Breast epithelium (tissue), 4 donors: Measurements from ENCODE around the gene HMOX2. TPM values are rescaled to one million over a fixed set of nuclear protein-coding genes. Genes with fewer than 3 reads are reported as not detected.

Source experiments
- DNase-seq, 2 donors: peaks; one replicate each; pipeline ENCODE4 v3.0.0-alpha.2; 2019; ENCODE audit warnings: low spot score in 2 of 2
- H3K27ac ChIP-seq, 2 donors: fragments of 200-600 bp; sonication (generic) in 1 of 2; one replicate each; pipeline ENCODE4 v1.5.1; 2016 to 2019; ENCODE audit warnings: mild to moderate bottlenecking in 1 of 2
- H3K27me3 ChIP-seq, 2 donors: fragments of 200-600 bp; sonication (generic) in 1 of 2; one replicate each; pipeline versions ENCODE4 v1.5.1 to v1.6.0; 2017 to 2019; ENCODE audit warnings: control low read depth in 1 of 2, mild to moderate bottlenecking in 1 of 2
- H3K36me3 ChIP-seq: fragments of 200-600 bp; one replicate; pipeline ENCODE4 v1.5.1; 2019
- H3K4me1 ChIP-seq, 2 donors: fragments of 200-600 bp; sonication (generic); one replicate each; pipeline ENCODE4 v1.5.1; 2016 to 2019; ENCODE audit warnings: control low read depth in 1 of 2
- H3K4me3 ChIP-seq, 3 donors: fragments of 200-600 bp; sonication (generic); 1 replicate in 2 of 3; 2 replicates in 1 of 3; pipeline ENCODE4 v1.5.1; 2016 to 2019; ENCODE audit warnings: mild to moderate bottlenecking in 3 of 3, moderate library complexity in 2 of 3
- H3K9me3 ChIP-seq, 2 donors: fragments of 200-600 bp; sonication (generic) in 1 of 2; one replicate each; pipeline ENCODE4 v1.5.1; 2016 to 2019; ENCODE audit warnings: control low read depth in 1 of 2
- CTCF ChIP-seq, 3 donors: fragments of 450-650 bp; IDR thresholded peaks; one replicate each; pipeline ENCODE4 v1.5.1; 2016 to 2017; ENCODE audit warnings: antibody characterized with exemption in 3 of 3, mild to moderate bottlenecking in 3 of 3, moderate library complexity in 3 of 3
- POLR2A ChIP-seq: fragments of 450-650 bp; IDR thresholded peaks from one replicate; pipeline ENCODE4 v1.6.1; 2016; ENCODE audit warnings: antibody characterized with exemption, mild to moderate bottlenecking, moderate library complexity
- POLR2AphosphoS5 ChIP-seq, 3 donors: sonication (generic); formaldehyde crosslinking; IDR thresholded peaks; one replicate each; pipeline ENCODE4 v1.6.1; 2017; ENCODE audit warnings: antibody characterized with exemption in 3 of 3
- intact Hi-C: fragments of 100-400 bp; cut with DNase I; formaldehyde crosslinking; loops from one replicate; pipeline ENCODE4 v1.15.1; 2023; ENCODE audit warnings: low total_unique reads
- total RNA-seq, 3 donors: library from RNA; depleted of rRNA; stranded (reverse); fragments of >200 nt; gene quantifications; one replicate each; pipeline ENCODE4 v1.1.0, GENCODE V29; 2016

Gene HMOX2
- total RNA-seq, 3 donors from 2014 or later: 53.6 to 87.7 (median 65.9) TPM

DNA sequence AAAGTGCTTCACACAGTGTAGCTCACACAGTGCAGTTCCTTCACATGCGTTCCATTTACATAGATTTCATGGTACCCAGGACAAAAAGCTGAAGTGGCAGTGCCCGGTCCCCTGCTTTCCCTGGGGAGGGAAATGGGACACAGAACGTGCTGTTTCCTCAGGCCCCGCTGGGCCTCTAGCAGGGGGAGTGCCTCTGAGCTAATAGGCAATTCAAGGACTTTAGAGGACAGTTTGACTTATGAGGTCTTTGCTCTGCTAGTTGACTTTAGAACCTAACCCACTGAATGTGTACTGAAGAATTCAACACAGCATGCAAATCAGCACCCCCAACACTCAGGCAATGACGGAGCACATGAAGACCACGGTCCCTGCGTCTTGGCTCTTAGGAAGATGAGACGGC, 55.6 kb downstream of the HMOX2 start:
- no peak overlapping the region for H3K27ac ChIP-seq
- H3K27me3 ChIP-seq: no peaks in the 10 kb centered on the region
- no peaks in the 10 kb centered on the region for H3K9me3 ChIP-seq
- TF ChIP-seq POLR2AphosphoS5 (IDR thresholded peaks at IDR 0.05) (no peak), CTCF (IDR thresholded peaks at IDR 0.05) (no peak), POLR2A (no peak)
- no peaks in the 10 kb centered on the region for H3K36me3 ChIP-seq
- no peaks in the 10 kb centered on the region for H3K4me1 ChIP-seq
- DNase-seq: no peak
- intact Hi-C loops: no loop called here
- H3K4me3 ChIP-seq: no peak overlapping the region

- no peaks in the 10 kb centered on the region for H3K36me3 ChIP-seq
- no peak for DNase-seq
- H3K4me1 ChIP-seq: no peaks in the 10 kb centered on the region
- H3K9me3 ChIP-seq: no peaks in the 10 kb centered on the region
- no peak overlapping the region for H3K27ac ChIP-seq
- intact Hi-C loops: no loop called here
- H3K27me3 ChIP-seq: no peaks in the 10 kb centered on the region
- TF ChIP-seq POLR2AphosphoS5 (IDR thresholded peaks at IDR 0.05) (no peak), POLR2A (no peak), CTCF (IDR thresholded peaks at IDR 0.05) (no peak)
- H3K4me3 ChIP-seq: no peak overlapping the region
Observed at GRCh38 chr16:4532238-4532637, 56.0 kb downstream of the HMOX2 start.

- TF ChIP-seq POLR2A (no peak), POLR2AphosphoS5 (IDR thresholded peaks at IDR 0.05) (no peak), CTCF (IDR thresholded peaks at IDR 0.05) (no peak)
- H3K27me3 ChIP-seq: no peaks in the 10 kb centered on the region
- H3K27ac ChIP-seq: peak overlapping the region; percentile 20 to 21
Observed at GRCh38 chr16:4533490-4533889, 57.3 kb downstream of the HMOX2 start.

DNA sequence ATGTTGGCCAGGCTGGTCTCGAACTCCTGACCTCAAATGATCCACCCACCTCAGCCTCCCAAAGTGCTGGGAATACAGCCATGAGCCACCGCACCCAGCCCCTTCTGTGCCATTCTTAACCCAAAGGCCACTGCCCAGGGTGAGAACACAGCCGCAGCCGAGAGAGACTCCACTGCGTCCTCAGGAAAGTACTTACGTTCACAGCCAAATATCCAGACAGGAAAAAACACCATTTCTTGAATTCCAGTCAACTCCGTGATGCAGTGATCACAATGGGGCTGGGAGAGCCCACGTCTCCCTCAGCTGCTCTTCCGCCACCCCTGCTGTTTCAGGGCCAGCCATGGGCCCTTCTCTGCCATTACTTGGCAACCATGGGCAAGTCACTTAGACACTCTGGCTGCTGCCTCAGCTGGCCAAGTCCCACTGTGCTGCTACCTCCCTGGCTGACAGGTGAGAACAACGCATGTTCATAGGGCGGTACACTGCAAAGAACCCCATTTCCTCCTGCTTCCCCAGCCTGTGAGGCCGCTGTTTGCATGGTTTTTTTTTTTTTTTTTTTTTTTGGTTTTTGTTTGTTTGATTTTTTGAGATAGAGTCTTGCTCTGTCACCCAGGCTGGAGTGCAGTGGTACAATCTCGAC, 58.1 kb downstream of the HMOX2 start:
- no peaks in the 10 kb centered on the region for H3K4me1 ChIP-seq
- intact Hi-C loops: no loop called here
- no peaks in the 10 kb centered on the region for H3K9me3 ChIP-seq
- DNase-seq: no peak
- no peaks in the 10 kb centered on the region for H3K36me3 ChIP-seq
- H3K27ac ChIP-seq: peak overlapping the region in 1 of 2 donors; percentile 20
- no peak for TF ChIP-seq POLR2A
- TF ChIP-seq CTCF (IDR thresholded peaks at IDR 0.05): no peak
- no peak for TF ChIP-seq POLR2AphosphoS5 (IDR thresholded peaks at IDR 0.05)
- H3K27me3 ChIP-seq: no peaks in the 10 kb centered on the region
- H3K4me3 ChIP-seq: no peak overlapping the region

More at GRCh38 chr16:4533490-4533889, 57.3 kb downstream of the HMOX2 start:
- no peaks in the 10 kb centered on the region for H3K36me3 ChIP-seq
- intact Hi-C loops: no loop called here
- DNase-seq: no peak
- no peak overlapping the region for H3K4me3 ChIP-seq
- no peaks in the 10 kb centered on the region for H3K4me1 ChIP-seq
- no peaks in the 10 kb centered on the region for H3K9me3 ChIP-seq

GRCh38 chr16:4535627-4536108, 59.5 kb downstream of the HMOX2 start:
- no peak for DNase-seq
- Histone ChIP-seq H3K27ac (no peak overlapping the region), H3K9me3 (peaks cover 0 to 5% of the 10 kb centered on the region in 2 donors), H3K36me3 (no peaks in the 10 kb centered on the region), H3K27me3 (no peaks in the 10 kb centered on the region), H3K4me3 (no peak overlapping the region), H3K4me1 (no peaks in the 10 kb centered on the region)
- TF ChIP-seq POLR2A: no peak
- no peak for TF ChIP-seq POLR2AphosphoS5 (IDR thresholded peaks at IDR 0.05)
- no peak for TF ChIP-seq CTCF (IDR thresholded peaks at IDR 0.05)
- intact Hi-C loops: no loop called here
